Measurements from ENCODE around the gene STAT4. TPM values are rescaled to one million over a fixed set of nuclear protein-coding genes. Genes with fewer than 3 reads are reported as not detected.

STAT4 gene
- total RNA-seq, 1 experiment from 2014 or later, result 0.44 TPM

DNA sequence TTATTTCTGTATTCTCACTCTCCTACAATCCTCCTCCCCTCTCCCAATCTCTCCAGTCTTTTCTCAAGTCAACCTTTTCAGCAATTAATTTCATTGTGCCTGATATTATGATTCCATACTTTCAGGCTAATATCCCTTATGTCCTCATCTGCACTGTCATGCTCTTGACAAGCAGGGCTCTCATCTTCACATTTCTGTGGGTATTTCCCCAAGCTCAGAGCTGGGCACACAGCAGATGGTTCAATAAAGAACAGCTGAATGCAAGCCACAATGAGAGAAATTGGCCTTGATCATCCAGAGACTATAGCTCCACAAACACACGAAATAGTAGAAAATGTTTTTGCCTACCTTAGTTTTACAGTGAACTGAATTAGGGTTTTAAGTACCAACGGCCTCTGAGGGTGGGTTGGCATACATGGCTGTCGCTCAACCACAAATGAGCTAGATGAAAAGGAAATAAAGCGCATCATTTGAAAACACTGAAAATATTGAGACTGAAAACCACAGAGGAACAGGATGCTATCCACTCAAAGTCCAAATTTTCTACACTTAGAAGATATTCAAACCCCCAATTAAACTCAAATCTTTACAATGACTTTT, 89.3 kb downstream of the STAT4 start:
- ChIA-PET CTCF (interaction anchor here (4.2 kb wide), 1 partner anchor 9 kb away, joined by 29 read pairs; no protein-coding TSS in a partner anchor), POLR2A (no interaction called here)
- Mint-ChIP-seq H3K36me3 (no peaks in the 10 kb centered on the region), H3K9me3 (no peaks in the 10 kb centered on the region), H3K27me3 (ENCODE audit: low read depth) (no peaks in the 10 kb centered on the region), H3K4me3 (no peak overlapping the region), H3K27ac (no peak overlapping the region), H3K4me1 (peaks cover 4% of the 10 kb centered on the region)
- DNase-seq (ENCODE audit: low spot score) (no peak), ATAC-seq (no peak)
- no peak for TF ChIP-seq FOXP1 (CRISPR knock-in tag; IDR thresholded peaks at IDR 0.05; ENCODE audit: borderline replicate concordance)
- TF ChIP-seq TEAD1 (CRISPR knock-in tag; IDR thresholded peaks at IDR 0.05), result no peak
- TF ChIP-seq TP53 (CRISPR knock-in tag; IDR thresholded peaks at IDR 0.05), result no peak
- TF ChIP-seq TEAD4 (CRISPR knock-in tag; IDR thresholded peaks at IDR 0.05), result no peak
- TF ChIP-seq NFE2L1 (CRISPR knock-in tag; IDR thresholded peaks at IDR 0.05), result no peak
- TF ChIP-seq ARID4B (CRISPR knock-in tag; IDR thresholded peaks at IDR 0.05; ENCODE audit: borderline replicate concordance), result no peak
- TF ChIP-seq CBFB (CRISPR knock-in tag; IDR thresholded peaks at IDR 0.05; ENCODE audit: low read depth), result no peak
- TF ChIP-seq ZNF317 (CRISPR knock-in tag; IDR thresholded peaks at IDR 0.05; ENCODE audit: borderline replicate concordance, low read depth), result no peak
- TF ChIP-seq ESRRA (CRISPR knock-in tag; IDR thresholded peaks at IDR 0.05; ENCODE audit: borderline replicate concordance), result no peak
- TF ChIP-seq PRDM15 (CRISPR knock-in tag; IDR thresholded peaks at IDR 0.05), result no peak
- TF ChIP-seq GABPB1 (CRISPR knock-in tag; IDR thresholded peaks at IDR 0.05), result no peak
- no peak for TF ChIP-seq ERG (CRISPR knock-in tag; IDR thresholded peaks at IDR 0.05)
- TF ChIP-seq, protein P1, sequence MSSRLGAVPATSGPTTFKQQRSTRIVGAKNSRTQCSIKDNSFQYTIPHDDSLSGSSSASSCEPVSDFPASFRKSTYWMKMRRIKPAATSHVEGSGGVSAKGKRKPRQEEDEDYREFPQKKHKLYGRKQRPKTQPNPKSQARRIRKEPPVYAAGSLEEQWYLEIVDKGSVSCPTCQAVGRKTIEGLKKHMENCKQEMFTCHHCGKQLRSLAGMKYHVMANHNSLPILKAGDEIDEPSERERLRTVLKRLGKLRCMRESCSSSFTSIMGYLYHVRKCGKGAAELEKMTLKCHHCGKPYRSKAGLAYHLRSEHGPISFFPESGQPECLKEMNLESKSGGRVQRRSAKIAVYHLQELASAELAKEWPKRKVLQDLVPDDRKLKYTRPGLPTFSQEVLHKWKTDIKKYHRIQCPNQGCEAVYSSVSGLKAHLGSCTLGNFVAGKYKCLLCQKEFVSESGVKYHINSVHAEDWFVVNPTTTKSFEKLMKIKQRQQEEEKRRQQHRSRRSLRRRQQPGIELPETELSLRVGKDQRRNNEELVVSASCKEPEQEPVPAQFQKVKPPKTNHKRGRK (CRISPR knock-in tag; IDR thresholded peaks at IDR 0.05; ENCODE audit: borderline replicate concordance), result no peak
- no peak for TF ChIP-seq RORB (CRISPR knock-in tag; IDR thresholded peaks at IDR 0.05)
- TF ChIP-seq ZNF423 (CRISPR knock-in tag; IDR thresholded peaks at IDR 0.05), result no peak
- TF ChIP-seq GRHL2 (CRISPR knock-in tag; IDR thresholded peaks at IDR 0.05; ENCODE audit: insufficient replicate concordance, severe bottlenecking), result no peak
- TF ChIP-seq, protein P2, sequence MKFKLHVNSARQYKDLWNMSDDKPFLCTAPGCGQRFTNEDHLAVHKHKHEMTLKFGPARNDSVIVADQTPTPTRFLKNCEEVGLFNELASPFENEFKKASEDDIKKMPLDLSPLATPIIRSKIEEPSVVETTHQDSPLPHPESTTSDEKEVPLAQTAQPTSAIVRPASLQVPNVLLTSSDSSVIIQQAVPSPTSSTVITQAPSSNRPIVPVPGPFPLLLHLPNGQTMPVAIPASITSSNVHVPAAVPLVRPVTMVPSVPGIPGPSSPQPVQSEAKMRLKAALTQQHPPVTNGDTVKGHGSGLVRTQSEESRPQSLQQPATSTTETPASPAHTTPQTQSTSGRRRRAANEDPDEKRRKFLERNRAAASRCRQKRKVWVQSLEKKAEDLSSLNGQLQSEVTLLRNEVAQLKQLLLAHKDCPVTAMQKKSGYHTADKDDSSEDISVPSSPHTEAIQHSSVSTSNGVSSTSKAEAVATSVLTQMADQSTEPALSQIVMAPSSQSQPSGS (CRISPR knock-in tag; IDR thresholded peaks at IDR 0.05; ENCODE audit: borderline replicate concordance, low read depth), result no peak
- TF ChIP-seq USF2 (CRISPR knock-in tag; IDR thresholded peaks at IDR 0.05), result no peak
- TF ChIP-seq ZNF396 (CRISPR knock-in tag; IDR thresholded peaks at IDR 0.05; ENCODE audit: borderline replicate concordance), result no peak
- TF ChIP-seq, protein P3, sequence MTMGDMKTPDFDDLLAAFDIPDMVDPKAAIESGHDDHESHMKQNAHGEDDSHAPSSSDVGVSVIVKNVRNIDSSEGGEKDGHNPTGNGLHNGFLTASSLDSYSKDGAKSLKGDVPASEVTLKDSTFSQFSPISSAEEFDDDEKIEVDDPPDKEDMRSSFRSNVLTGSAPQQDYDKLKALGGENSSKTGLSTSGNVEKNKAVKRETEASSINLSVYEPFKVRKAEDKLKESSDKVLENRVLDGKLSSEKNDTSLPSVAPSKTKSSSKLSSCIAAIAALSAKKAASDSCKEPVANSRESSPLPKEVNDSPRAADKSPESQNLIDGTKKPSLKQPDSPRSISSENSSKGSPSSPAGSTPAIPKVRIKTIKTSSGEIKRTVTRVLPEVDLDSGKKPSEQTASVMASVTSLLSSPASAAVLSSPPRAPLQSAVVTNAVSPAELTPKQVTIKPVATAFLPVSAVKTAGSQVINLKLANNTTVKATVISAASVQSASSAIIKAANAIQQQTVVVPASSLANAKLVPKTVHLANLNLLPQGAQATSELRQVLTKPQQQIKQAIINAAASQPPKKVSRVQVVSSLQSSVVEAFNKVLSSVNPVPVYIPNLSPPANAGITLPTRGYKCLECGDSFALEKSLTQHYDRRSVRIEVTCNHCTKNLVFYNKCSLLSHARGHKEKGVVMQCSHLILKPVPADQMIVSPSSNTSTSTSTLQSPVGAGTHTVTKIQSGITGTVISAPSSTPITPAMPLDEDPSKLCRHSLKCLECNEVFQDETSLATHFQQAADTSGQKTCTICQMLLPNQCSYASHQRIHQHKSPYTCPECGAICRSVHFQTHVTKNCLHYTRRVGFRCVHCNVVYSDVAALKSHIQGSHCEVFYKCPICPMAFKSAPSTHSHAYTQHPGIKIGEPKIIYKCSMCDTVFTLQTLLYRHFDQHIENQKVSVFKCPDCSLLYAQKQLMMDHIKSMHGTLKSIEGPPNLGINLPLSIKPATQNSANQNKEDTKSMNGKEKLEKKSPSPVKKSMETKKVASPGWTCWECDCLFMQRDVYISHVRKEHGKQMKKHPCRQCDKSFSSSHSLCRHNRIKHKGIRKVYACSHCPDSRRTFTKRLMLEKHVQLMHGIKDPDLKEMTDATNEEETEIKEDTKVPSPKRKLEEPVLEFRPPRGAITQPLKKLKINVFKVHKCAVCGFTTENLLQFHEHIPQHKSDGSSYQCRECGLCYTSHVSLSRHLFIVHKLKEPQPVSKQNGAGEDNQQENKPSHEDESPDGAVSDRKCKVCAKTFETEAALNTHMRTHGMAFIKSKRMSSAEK (CRISPR knock-in tag; IDR thresholded peaks at IDR 0.05; ENCODE audit: borderline replicate concordance), result no peak
